Bone marrow (tissue), 2 donors: ENCODE measurements around the gene LINC01488.

Source experiments
- DNase-seq, 2 donors: peaks; one replicate each; lab custom pipeline; 2025; lab: John Stamatoyannopoulos, UW

Gene LINC01488

GRCh38 chr11:69530278-69531070 is 49.0 kb downstream of the LINC01488 start:
- peak; percentile 8 to 27 for DNase-seq

- no peak for DNase-seq
Measured at GRCh38 chr11:69531071-69531716, 49.7 kb downstream of the LINC01488 start.

- DNase-seq, result no peak
Measured at GRCh38 chr11:69531717-69532088, 50.2 kb downstream of the LINC01488 start.

GRCh38 chr11:69533296-69534165 is 52.1 kb downstream of the LINC01488 start:
- DNase-seq, result no peak

GRCh38 chr11:69534166-69534530 is 52.7 kb downstream of the LINC01488 start:
- no peak for DNase-seq

GRCh38 chr11:69535908-69536307 is 54.4 kb downstream of the LINC01488 start:
- no peak for DNase-seq

GRCh38 chr11:69536406-69536805 is 54.9 kb downstream of the LINC01488 start:
- DNase-seq, result no peak

- DNase-seq, result no peak
Measured at GRCh38 chr11:69537126-69537525, 55.7 kb downstream of the LINC01488 start.

GRCh38 chr11:69537855-69538640 is 56.6 kb downstream of the LINC01488 start:
- no peak for DNase-seq

- no peak for DNase-seq
Measured at GRCh38 chr11:69538854-69539253, 57.4 kb downstream of the LINC01488 start.

- no peak for DNase-seq
Measured at GRCh38 chr11:69539416-69540117, 58.1 kb downstream of the LINC01488 start.

GRCh38 chr11:69540118-69541000 is 58.9 kb downstream of the LINC01488 start:
- DNase-seq, result no peak

GRCh38 chr11:69541001-69541285 is 59.5 kb downstream of the LINC01488 start:
- no peak for DNase-seq

GRCh38 chr11:69541501-69542313 is 60.2 kb downstream of the LINC01488 start:
- DNase-seq, result no peak

- no peak for DNase-seq
Measured at GRCh38 chr11:69542314-69543168, 61.1 kb downstream of the LINC01488 start.
